ENCODE results near the gene CASQ2. TPM values are rescaled to one million over a fixed set of nuclear protein-coding genes. Genes with fewer than 3 reads are reported as not detected.

CASQ2 gene
- polyA plus RNA-seq, 1 donor from 2014 or later: not detected

DNA sequence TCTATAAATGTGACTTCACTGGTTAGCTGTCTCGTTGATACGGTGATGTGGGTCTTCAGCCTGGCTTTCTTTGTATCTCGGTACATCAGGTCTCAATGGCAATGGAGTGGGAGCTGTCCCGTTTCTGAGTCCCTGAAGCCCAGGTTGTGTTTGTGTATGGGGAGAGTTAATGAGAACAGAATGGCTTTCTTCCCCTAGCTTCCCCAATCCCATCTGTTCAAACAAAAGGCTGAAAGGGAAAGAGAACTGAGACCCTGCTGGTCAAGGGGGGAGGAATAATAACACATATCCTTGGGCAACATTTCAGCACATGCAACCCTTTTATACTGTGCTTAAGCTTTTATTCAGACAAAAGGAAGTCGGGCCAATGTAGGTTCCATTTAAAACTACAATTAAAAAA lies 28.4 kb upstream of the CASQ2 start (continued):
- TF ChIP-seq, protein P1, sequence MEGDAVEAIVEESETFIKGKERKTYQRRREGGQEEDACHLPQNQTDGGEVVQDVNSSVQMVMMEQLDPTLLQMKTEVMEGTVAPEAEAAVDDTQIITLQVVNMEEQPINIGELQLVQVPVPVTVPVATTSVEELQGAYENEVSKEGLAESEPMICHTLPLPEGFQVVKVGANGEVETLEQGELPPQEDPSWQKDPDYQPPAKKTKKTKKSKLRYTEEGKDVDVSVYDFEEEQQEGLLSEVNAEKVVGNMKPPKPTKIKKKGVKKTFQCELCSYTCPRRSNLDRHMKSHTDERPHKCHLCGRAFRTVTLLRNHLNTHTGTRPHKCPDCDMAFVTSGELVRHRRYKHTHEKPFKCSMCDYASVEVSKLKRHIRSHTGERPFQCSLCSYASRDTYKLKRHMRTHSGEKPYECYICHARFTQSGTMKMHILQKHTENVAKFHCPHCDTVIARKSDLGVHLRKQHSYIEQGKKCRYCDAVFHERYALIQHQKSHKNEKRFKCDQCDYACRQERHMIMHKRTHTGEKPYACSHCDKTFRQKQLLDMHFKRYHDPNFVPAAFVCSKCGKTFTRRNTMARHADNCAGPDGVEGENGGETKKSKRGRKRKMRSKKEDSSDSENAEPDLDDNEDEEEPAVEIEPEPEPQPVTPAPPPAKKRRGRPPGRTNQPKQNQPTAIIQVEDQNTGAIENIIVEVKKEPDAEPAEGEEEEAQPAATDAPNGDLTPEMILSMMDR (IDR thresholded peaks at IDR 0.05; ENCODE audit: poor library complexity, severe bottlenecking): no peak
- TF ChIP-seq EP300 (conservative IDR thresholded peaks at IDR 0.05; ENCODE audit: poor library complexity, severe bottlenecking): no peak

GRCh38 chr1:115796036-115796435 lies 27.5 kb upstream of the CASQ2 start:
- Histone ChIP-seq H3K9ac (ENCODE audit: low read length) (no peak overlapping the region), H3K4me3 (ENCODE audit: low read length) (no peak overlapping the region), H3K27ac (ENCODE audit: low read length) (no peak overlapping the region), H3F3A (ENCODE audit: insufficient read depth, low read length, poor library complexity, severe bottlenecking) (no peaks in the 10 kb centered on the region), H3K36me3 (ENCODE audit: insufficient read depth, low read length) (no peaks in the 10 kb centered on the region), H3K9me2 (ENCODE audit: insufficient read depth, low read length) (no peaks in the 10 kb centered on the region), H4K20me1 (ENCODE audit: insufficient read depth) (no peaks in the 10 kb centered on the region), H3K9me3 (ENCODE audit: low read length) (no peaks in the 10 kb centered on the region), H2AFZ (ENCODE audit: low read depth, low read length) (no peak overlapping the region), H3K27me3 (ENCODE audit: insufficient read depth, low read depth, low read length) (no peaks in the 10 kb centered on the region), H3K79me2 (replicated peaks; ENCODE audit: insufficient read depth, low read length) (no peaks in the 10 kb centered on the region), H3K4me2 (ENCODE audit: low read length) (no peak overlapping the region)
- no peak for TF ChIP-seq RAD21 (conservative IDR thresholded peaks at IDR 0.05)
- no peak for TF ChIP-seq EP300 (conservative IDR thresholded peaks at IDR 0.05; ENCODE audit: poor library complexity, severe bottlenecking)
- no peak for TF ChIP-seq TAF1 (IDR thresholded peaks at IDR 0.05; ENCODE audit: low read depth)
- no peak for TF ChIP-seq EZH2 (IDR thresholded peaks at IDR 0.05; ENCODE audit: borderline replicate concordance, insufficient read depth, low read length, poor library complexity, severe bottlenecking)
- TF ChIP-seq, protein P1 (IDR thresholded peaks at IDR 0.05; ENCODE audit: poor library complexity, severe bottlenecking): no peak
- TF ChIP-seq POLR2AphosphoS5 (IDR thresholded peaks at IDR 0.05): no peak

- H3K4me3 ChIP-seq (ENCODE audit: low read length): no peak overlapping the region
- no peak overlapping the region for H3K4me2 ChIP-seq (ENCODE audit: low read length)
- TF ChIP-seq TAF1 (IDR thresholded peaks at IDR 0.05; ENCODE audit: low read depth) (no peak), SMC3 (conservative IDR thresholded peaks at IDR 0.05; ENCODE audit: poor library complexity) (no peak), MXI1 (conservative IDR thresholded peaks at IDR 0.05; ENCODE audit: poor library complexity, severe bottlenecking) (no peak), POLR2AphosphoS5 (IDR thresholded peaks at IDR 0.05) (no peak), EZH2 (IDR thresholded peaks at IDR 0.05; ENCODE audit: borderline replicate concordance, insufficient read depth, low read length, poor library complexity, severe bottlenecking) (no peak), EP300 (conservative IDR thresholded peaks at IDR 0.05; ENCODE audit: poor library complexity, severe bottlenecking) (no peak), RAD21 (conservative IDR thresholded peaks at IDR 0.05) (no peak)
- TF ChIP-seq, protein P2, sequence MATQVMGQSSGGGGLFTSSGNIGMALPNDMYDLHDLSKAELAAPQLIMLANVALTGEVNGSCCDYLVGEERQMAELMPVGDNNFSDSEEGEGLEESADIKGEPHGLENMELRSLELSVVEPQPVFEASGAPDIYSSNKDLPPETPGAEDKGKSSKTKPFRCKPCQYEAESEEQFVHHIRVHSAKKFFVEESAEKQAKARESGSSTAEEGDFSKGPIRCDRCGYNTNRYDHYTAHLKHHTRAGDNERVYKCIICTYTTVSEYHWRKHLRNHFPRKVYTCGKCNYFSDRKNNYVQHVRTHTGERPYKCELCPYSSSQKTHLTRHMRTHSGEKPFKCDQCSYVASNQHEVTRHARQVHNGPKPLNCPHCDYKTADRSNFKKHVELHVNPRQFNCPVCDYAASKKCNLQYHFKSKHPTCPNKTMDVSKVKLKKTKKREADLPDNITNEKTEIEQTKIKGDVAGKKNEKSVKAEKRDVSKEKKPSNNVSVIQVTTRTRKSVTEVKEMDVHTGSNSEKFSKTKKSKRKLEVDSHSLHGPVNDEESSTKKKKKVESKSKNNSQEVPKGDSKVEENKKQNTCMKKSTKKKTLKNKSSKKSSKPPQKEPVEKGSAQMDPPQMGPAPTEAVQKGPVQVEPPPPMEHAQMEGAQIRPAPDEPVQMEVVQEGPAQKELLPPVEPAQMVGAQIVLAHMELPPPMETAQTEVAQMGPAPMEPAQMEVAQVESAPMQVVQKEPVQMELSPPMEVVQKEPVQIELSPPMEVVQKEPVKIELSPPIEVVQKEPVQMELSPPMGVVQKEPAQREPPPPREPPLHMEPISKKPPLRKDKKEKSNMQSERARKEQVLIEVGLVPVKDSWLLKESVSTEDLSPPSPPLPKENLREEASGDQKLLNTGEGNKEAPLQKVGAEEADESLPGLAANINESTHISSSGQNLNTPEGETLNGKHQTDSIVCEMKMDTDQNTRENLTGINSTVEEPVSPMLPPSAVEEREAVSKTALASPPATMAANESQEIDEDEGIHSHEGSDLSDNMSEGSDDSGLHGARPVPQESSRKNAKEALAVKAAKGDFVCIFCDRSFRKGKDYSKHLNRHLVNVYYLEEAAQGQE (IDR thresholded peaks at IDR 0.05; ENCODE audit: borderline replicate concordance): no peak
- TF ChIP-seq, protein P1 (IDR thresholded peaks at IDR 0.05; ENCODE audit: poor library complexity, severe bottlenecking): no peak
- H3K79me2 ChIP-seq (replicated peaks; ENCODE audit: insufficient read depth, low read length): no peaks in the 10 kb centered on the region
- no peak overlapping the region for H3K9ac ChIP-seq (ENCODE audit: low read length)
- no peaks in the 10 kb centered on the region for H3K36me3 ChIP-seq (ENCODE audit: insufficient read depth, low read length)
- H3K27me3 ChIP-seq (ENCODE audit: insufficient read depth, low read depth, low read length): no peaks in the 10 kb centered on the region
- no peaks in the 10 kb centered on the region for H3K9me2 ChIP-seq (ENCODE audit: insufficient read depth, low read length)
- H2AFZ ChIP-seq (ENCODE audit: low read depth, low read length): no peak overlapping the region
- H3K27ac ChIP-seq (ENCODE audit: low read length): no peak overlapping the region
- no peaks in the 10 kb centered on the region for H3K9me3 ChIP-seq (ENCODE audit: low read length)
- H3F3A ChIP-seq (ENCODE audit: insufficient read depth, low read length, poor library complexity, severe bottlenecking): no peaks in the 10 kb centered on the region
- H4K20me1 ChIP-seq (ENCODE audit: insufficient read depth): no peaks in the 10 kb centered on the region
Measured at GRCh38 chr1:115794976-115795639, 26.6 kb upstream of the CASQ2 start.

All from neural cell (in vitro differentiated cells).